ENCODE results near the gene DBR1.

DNA sequence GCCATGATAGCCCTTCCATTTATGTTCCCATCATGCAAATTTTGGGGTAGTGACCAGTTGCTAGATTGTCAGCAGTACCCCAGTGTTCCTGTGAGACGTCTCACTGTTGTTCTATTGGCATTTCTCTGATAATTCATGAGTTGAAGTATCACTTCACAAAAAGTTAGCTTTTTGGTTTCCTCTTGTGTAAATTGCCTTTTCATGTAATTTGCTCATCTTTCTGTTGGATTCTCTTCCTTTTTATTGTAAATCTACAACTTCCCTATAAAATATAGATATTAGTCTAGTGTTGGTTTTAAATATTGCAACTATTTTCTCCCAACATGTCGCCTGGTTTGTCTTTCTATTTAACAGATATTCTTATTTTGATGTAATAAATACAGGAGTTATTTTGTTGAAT lies 35.0 kb downstream of the DBR1 start:
- no peak for TF ChIP-seq SUZ12 (IDR thresholded peaks at IDR 0.05; ENCODE audit: low read depth, low read length)
- TF ChIP-seq MAZ (IDR thresholded peaks at IDR 0.05; ENCODE audit: borderline replicate concordance, low read depth, low read length), result no peak
- no peak for TF ChIP-seq MAZ (CRISPR knock-in tag; IDR thresholded peaks at IDR 0.05; ENCODE audit: low read depth)
- TF ChIP-seq GTF2F1 (IDR thresholded peaks at IDR 0.05; ENCODE audit: low read length), result no peak
- TF ChIP-seq BORCS8-MEF2B (CRISPR knock-in tag; IDR thresholded peaks at IDR 0.05), result no peak
- no peak for TF ChIP-seq CHD2 (IDR thresholded peaks at IDR 0.05; ENCODE audit: low read depth, low read length)
- TF ChIP-seq, protein P1, sequence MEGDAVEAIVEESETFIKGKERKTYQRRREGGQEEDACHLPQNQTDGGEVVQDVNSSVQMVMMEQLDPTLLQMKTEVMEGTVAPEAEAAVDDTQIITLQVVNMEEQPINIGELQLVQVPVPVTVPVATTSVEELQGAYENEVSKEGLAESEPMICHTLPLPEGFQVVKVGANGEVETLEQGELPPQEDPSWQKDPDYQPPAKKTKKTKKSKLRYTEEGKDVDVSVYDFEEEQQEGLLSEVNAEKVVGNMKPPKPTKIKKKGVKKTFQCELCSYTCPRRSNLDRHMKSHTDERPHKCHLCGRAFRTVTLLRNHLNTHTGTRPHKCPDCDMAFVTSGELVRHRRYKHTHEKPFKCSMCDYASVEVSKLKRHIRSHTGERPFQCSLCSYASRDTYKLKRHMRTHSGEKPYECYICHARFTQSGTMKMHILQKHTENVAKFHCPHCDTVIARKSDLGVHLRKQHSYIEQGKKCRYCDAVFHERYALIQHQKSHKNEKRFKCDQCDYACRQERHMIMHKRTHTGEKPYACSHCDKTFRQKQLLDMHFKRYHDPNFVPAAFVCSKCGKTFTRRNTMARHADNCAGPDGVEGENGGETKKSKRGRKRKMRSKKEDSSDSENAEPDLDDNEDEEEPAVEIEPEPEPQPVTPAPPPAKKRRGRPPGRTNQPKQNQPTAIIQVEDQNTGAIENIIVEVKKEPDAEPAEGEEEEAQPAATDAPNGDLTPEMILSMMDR (CRISPR knock-in tag; IDR thresholded peaks at IDR 0.05), result no peak
- TF ChIP-seq ATAD3A (CRISPR knock-in tag; IDR thresholded peaks at IDR 0.05), result no peak
- TF ChIP-seq, protein P2, sequence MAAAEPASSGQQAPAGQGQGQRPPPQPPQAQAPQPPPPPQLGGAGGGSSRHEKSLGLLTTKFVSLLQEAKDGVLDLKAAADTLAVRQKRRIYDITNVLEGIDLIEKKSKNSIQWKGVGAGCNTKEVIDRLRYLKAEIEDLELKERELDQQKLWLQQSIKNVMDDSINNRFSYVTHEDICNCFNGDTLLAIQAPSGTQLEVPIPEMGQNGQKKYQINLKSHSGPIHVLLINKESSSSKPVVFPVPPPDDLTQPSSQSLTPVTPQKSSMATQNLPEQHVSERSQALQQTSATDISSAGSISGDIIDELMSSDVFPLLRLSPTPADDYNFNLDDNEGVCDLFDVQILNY (CRISPR knock-in tag; conservative IDR thresholded peaks at IDR 0.05), result no peak
- no peak for TF ChIP-seq POLR2A (IDR thresholded peaks at IDR 0.05; ENCODE audit: insufficient read depth in 1 of 2, low read depth in 2 of 2, low read length in 2 of 2)
